ENCODE measurements around the gene RFX3. TPM values are rescaled to one million over a fixed set of nuclear protein-coding genes. Genes with fewer than 3 reads are reported as not detected.

The RFX3 gene
- total RNA-seq, 8 experiments from 2014 or later = 2.1 to 37.1 (median 20.8) TPM

DNA sequence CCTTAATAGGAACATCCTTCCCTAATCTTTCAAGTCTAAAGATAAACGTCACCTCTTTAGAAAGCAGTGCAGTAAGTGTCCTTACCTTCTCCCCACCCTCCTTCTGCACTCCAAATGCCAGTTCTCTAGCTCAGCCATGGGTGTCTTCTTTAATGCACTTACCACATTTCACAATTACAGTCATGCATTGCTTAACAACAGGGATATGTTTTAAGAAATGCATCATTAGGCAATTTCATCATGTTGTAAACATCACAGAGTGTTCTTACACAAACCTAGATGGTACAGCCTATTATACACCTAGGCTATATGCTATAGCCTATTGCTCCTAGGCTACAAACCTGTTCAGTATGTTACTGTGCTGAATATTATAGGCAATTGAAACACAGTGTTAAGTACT, 91.2 kb downstream of the RFX3 start:
- peak in 2 of 8 experiments; percentile 83 to 85 for ATAC-seq (replicated peaks in 6 of 8)
- in situ Hi-C loops (cut with MboI; ENCODE audit: low pct_unique_long_range_greater_than_20kb in 2 of 9, low sequenced_read_pairs in 9 of 9, unreplicated experiment in 9 of 9) = loop anchor here in 2 of 9 experiments (25.0 kb wide), 4 partner anchors 97 to 572 kb away; no protein-coding TSS in a partner anchor

GRCh38 chr9:3433754-3434153, 92.0 kb downstream of the RFX3 start:
- Histone ChIP-seq H3K4me3 (no peak overlapping the region), H3K27ac (no peak overlapping the region), H3K4me1 (replicated peaks in 1 of 2) (no peaks in the 10 kb centered on the region)
- 90 to 100% (median 100%) methylated on average over 1 to 4 of the region's 4 CpGs; no CpG with 5 or more reads in 1 of the 10 experiments for WGBS, 10 experiments
- ATAC-seq (replicated peaks in 6 of 8) = no peak
- in situ Hi-C loops (cut with MboI; ENCODE audit: low pct_unique_long_range_greater_than_20kb in 2 of 9, low sequenced_read_pairs in 9 of 9, unreplicated experiment in 9 of 9) = loop anchor here in 2 of 9 experiments (25.0 kb wide), 4 partner anchors 96 to 571 kb away; no protein-coding TSS in a partner anchor

More for the DNA sequence above, 91.2 kb downstream of the RFX3 start:
- no peak overlapping the region for H3K4me3 ChIP-seq
- 50 to 100% (median 80%) methylated on average over 1 of the region's 1 CpG; no CpG with 5 or more reads in 5 of the 10 experiments for WGBS, 10 experiments
- no peak overlapping the region for H3K27ac ChIP-seq
- H3K4me1 ChIP-seq (replicated peaks in 1 of 2) = no peaks in the 10 kb centered on the region

- no peak overlapping the region for H3K4me3 ChIP-seq
- no peak for ATAC-seq (replicated peaks in 6 of 8)
- no peak overlapping the region for H3K27ac ChIP-seq
- H3K4me1 ChIP-seq (replicated peaks in 1 of 2) = no peaks in the 10 kb centered on the region
- 73 to 100% (median 97%) methylated on average over 2 to 4 of the region's 4 CpGs; no CpG with 5 or more reads in 1 of the 10 experiments for WGBS, 10 experiments
- in situ Hi-C loops (cut with MboI; ENCODE audit: low pct_unique_long_range_greater_than_20kb in 2 of 9, low sequenced_read_pairs in 9 of 9, unreplicated experiment in 9 of 9) = loop anchor here in 2 of 9 experiments (25.0 kb wide), 4 partner anchors 96 to 571 kb away; no protein-coding TSS in a partner anchor
Measured at GRCh38 chr9:3433066-3433465, 92.7 kb downstream of the RFX3 start.

DNA sequence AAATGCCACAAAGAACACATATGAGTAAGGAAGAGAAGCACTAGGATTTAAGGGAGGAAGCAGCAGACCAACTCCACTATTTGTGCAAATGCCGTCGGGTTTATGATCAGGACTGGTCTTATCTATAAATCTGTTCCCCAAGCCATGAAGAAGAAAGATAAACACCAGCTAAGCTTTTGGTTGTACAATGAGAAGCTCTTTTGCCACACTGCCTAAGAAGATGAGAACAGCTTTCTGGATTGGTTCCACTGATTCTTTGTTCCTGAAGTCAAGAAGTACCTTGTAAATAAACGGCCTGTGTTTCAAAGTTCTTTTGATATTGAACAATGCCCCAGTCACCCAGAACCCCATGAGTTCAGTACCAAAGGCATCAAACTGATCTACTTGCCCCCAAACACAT, 93.9 kb downstream of the RFX3 start:
- no peak overlapping the region for H3K4me3 ChIP-seq
- 33 to 100% (median 90%) methylated on average over 1 to 3 of the region's 3 CpGs; no CpG with 5 or more reads in 1 of the 10 experiments for WGBS, 10 experiments
- no peak overlapping the region for H3K27ac ChIP-seq
- H3K4me1 ChIP-seq (replicated peaks in 1 of 2) = no peaks in the 10 kb centered on the region
- no peak for ATAC-seq (replicated peaks in 6 of 8)
- in situ Hi-C loops (cut with MboI; ENCODE audit: low pct_unique_long_range_greater_than_20kb in 2 of 9, low sequenced_read_pairs in 9 of 9, unreplicated experiment in 9 of 9) = loop anchor here in 2 of 9 experiments (25.0 kb wide), 4 partner anchors 95 to 570 kb away; no protein-coding TSS in a partner anchor

- H3K27ac ChIP-seq = peak overlapping the region in 1 of 2 donors; percentile 6
- no peak overlapping the region for H3K4me3 ChIP-seq
- WGBS, 10 experiments = 36 to 100% (median 71%) methylated on average over 1 to 11 of the region's 11 CpGs; no CpG with 5 or more reads in 1 of the 10 experiments
- H3K4me1 ChIP-seq (replicated peaks in 1 of 2) = peaks cover 0 to 8% of the 10 kb centered on the region in 2 donors
- ATAC-seq (replicated peaks in 6 of 8) = peak in 5 of 8 experiments; percentile 49 to 95 (median 86)
- in situ Hi-C loops (cut with MboI; ENCODE audit: low pct_unique_long_range_greater_than_20kb in 2 of 9, low sequenced_read_pairs in 9 of 9, unreplicated experiment in 9 of 9) = no loop called here
Measured at GRCh38 chr9:3419893-3420292, 105.9 kb downstream of the RFX3 start.

GRCh38 chr9:3415906-3416305, 109.9 kb downstream of the RFX3 start:
- Histone ChIP-seq H3K27ac (no peak overlapping the region), H3K4me3 (no peak overlapping the region), H3K4me1 (replicated peaks in 1 of 2) (peaks cover 0 to 8% of the 10 kb centered on the region in 2 donors)
- in situ Hi-C loops (cut with MboI; ENCODE audit: low pct_unique_long_range_greater_than_20kb in 2 of 9, low sequenced_read_pairs in 9 of 9, unreplicated experiment in 9 of 9) = no loop called here
- no peak for ATAC-seq (replicated peaks in 6 of 8)

DNA sequence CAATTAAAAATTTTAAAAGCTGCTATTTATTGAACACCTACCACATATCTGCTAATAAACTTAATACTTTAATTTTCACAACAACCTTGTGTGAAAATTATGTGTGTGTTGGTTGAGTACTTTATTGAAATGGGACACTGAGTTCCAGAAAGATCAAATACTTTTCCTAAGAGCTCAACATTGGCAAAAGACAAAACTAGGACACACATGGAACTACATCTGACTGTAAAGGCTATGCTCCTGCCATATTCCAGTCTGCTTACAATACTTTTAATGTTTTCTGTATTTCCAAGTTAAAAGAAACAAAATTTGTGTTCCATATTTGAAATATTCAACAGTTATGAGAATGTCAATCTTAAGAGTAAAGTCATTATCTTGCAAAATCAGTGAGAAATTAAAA, 111.8 kb downstream of the RFX3 start:
- in situ Hi-C loops (cut with MboI; ENCODE audit: low pct_unique_long_range_greater_than_20kb in 2 of 9, low sequenced_read_pairs in 9 of 9, unreplicated experiment in 9 of 9) = no loop called here

DNA sequence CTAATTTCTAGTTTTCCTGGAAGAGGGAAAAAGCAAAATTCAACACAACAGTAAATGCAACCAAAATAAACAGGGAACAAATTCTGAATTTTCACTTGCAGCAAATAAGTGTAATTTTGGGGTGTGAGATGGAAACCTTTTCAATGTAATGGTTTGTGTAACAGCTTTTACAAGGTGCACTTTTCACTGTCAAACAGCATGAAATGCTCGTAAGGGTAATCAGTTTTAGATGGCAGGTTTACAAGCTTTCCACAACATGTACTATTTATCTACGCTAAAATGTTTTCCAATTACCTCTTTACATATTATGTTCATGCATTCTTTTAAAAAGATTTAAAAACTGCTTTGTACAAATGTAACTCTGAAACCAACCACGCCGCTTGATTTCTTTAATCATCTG, 115.3 kb downstream of the RFX3 start:
- in situ Hi-C loops (cut with MboI; ENCODE audit: low pct_unique_long_range_greater_than_20kb in 2 of 9, low sequenced_read_pairs in 9 of 9, unreplicated experiment in 9 of 9) = no loop called here
- Histone ChIP-seq H3K4me3 (no peak overlapping the region), H3K4me1 (replicated peaks in 1 of 2) (no peaks in the 10 kb centered on the region), H3K27ac (no peak overlapping the region)
- no peak for ATAC-seq (replicated peaks in 6 of 8)
- 70 to 100% (median 87%) methylated on average over 2 to 4 of the region's 4 CpGs for WGBS, 10 experiments

More for the DNA sequence above, 111.8 kb downstream of the RFX3 start:
- Histone ChIP-seq H3K27ac (no peak overlapping the region), H3K4me3 (no peak overlapping the region), H3K4me1 (replicated peaks in 1 of 2) (no peaks in the 10 kb centered on the region)
- no peak for ATAC-seq (replicated peaks in 6 of 8)

DNA sequence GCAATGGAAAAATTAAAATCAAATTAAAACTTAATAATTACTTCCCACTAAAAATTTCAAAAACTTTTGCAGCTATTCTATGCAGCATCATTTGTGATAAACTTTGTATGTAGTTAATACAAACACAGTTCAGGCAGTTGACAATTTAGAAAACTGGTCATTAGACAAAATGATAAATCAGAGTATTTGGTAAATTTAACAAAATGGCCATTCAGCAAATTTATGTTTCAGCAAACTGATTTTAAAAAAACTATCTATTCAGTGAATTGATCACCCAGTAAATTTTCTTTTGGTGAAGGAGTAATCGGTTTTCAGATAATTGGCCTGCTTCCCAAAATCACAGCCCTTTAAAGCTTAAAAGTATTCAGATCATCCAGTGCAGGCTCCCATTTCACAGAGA, 116.3 kb downstream of the RFX3 start:
- Histone ChIP-seq H3K4me3 (no peak overlapping the region), H3K4me1 (replicated peaks in 1 of 2) (no peaks in the 10 kb centered on the region), H3K27ac (no peak overlapping the region)
- in situ Hi-C loops (cut with MboI; ENCODE audit: low pct_unique_long_range_greater_than_20kb in 2 of 9, low sequenced_read_pairs in 9 of 9, unreplicated experiment in 9 of 9) = no loop called here
- ATAC-seq (replicated peaks in 6 of 8) = no peak
- 89 to 100% (median 100%) methylated on average over 1 of the region's 1 CpG; no CpG with 5 or more reads in 2 of the 10 experiments for WGBS, 10 experiments

DNA sequence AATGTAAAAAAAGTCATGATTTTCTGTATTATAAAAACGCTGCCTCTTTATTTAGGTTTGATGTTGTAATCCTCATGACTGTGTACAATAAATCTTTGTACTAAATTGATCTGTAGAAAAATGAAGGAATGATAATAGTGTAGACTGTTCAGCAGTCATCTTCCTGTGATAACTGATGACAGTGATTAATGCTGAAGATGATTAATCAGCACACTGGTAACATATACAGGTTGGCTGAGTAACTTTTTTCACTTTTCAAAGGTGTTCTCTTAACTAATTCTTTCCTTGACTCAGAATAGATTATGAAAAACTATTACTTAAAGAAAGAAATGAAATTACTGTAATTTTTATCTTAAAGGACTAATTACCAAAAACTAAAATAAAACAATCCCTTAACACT, 122.5 kb downstream of the RFX3 start:
- peaks cover 15 to 30% of the 10 kb centered on the region in 2 donors for H3K4me1 ChIP-seq (replicated peaks in 1 of 2)
- H3K27ac ChIP-seq = no peak overlapping the region
- H3K4me3 ChIP-seq = no peak overlapping the region
- ATAC-seq (replicated peaks in 6 of 8) = peak in 2 of 8 experiments; percentile 21 to 30
- WGBS, 10 experiments = 43 to 100% (median 83%) methylated on average over 1 of the region's 1 CpG; no CpG with 5 or more reads in 1 of the 10 experiments
- in situ Hi-C loops (cut with MboI; ENCODE audit: low pct_unique_long_range_greater_than_20kb in 2 of 9, low sequenced_read_pairs in 9 of 9, unreplicated experiment in 9 of 9) = no loop called here

DNA sequence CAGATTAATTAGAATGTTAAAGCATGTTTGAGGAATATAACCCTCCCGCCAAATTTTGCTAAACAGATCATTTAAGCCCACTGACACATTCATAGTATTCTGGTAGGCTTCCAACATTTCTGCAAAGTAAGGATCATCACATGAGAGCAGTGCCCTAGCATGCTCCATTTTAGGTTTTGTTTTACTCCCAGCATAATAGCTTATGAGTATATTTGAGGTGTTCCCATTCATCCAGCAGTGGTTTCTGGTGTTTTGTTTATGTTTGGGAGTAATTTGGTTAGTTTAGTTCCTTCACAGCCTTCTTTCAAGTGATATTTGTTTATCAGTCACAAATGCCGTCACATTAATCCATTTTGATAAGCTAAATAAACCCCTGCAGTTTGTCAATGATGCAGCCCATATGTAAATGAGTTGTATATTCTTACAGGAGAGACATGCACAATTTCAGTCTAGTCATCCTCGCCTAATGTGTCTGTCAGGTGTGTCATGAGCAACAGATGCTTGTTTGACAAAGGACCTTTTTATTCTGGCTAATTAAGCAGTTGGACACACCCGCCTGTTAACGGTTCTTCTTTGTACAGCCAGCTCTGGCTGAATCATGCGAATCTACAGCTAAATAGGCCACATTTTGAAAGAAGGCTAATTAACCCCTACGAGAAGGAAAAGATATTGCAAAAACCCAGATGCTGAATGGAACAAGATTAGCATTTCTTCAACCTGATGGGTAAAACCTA, 124.4 kb downstream of the RFX3 start:
- Histone ChIP-seq H3K4me3 (no peak overlapping the region), H3K27ac (no peak overlapping the region), H3K4me1 (replicated peaks in 1 of 2) (peaks cover 15 to 34% of the 10 kb centered on the region in 2 donors)
- WGBS, 10 experiments = 13 to 58% (median 34%) methylated on average over 3 to 7 of the region's 7 CpGs; no CpG with 5 or more reads in 2 of the 10 experiments
- ATAC-seq (replicated peaks in 6 of 8) = peak; percentile 52 to 99 (median 98)
- in situ Hi-C loops (cut with MboI; ENCODE audit: low pct_unique_long_range_greater_than_20kb in 2 of 9, low sequenced_read_pairs in 9 of 9, unreplicated experiment in 9 of 9) = no loop called here

- WGBS, 10 experiments = 60 to 100% (median 91%) methylated on average over 1 to 2 of the region's 2 CpGs; no CpG with 5 or more reads in 2 of the 10 experiments
- ATAC-seq (replicated peaks in 6 of 8) = peak in 2 of 8 experiments; percentile 18 to 41
- H3K4me1 ChIP-seq (replicated peaks in 1 of 2) = peaks cover 10 to 32% of the 10 kb centered on the region in 2 donors
- H3K4me3 ChIP-seq = no peak overlapping the region
- H3K27ac ChIP-seq = no peak overlapping the region
- in situ Hi-C loops (cut with MboI; ENCODE audit: low pct_unique_long_range_greater_than_20kb in 2 of 9, low sequenced_read_pairs in 9 of 9, unreplicated experiment in 9 of 9) = no loop called here
Measured at GRCh38 chr9:3398232-3398648, 127.6 kb downstream of the RFX3 start.

DNA sequence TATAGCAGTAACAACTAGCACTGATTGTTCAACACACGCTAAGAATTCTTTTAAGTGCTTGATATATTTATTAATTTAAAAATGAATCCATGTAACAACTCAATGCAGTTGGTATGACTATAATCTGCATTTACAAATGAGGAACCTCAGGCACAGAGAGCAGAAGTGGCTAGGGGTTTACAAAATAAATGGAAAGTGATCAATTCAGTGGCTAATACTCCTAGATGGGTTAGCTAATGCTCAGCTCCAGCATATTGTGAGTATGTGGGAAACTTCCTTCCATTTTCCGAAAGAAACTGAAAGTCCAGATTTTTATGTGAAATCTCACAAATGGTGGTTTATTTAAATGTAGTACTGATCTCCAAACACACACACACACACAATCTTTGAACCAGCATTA, 128.0 kb downstream of the RFX3 start:
- Histone ChIP-seq H3K4me1 (replicated peaks in 1 of 2) (peaks cover 10 to 27% of the 10 kb centered on the region in 2 donors), H3K4me3 (no peak overlapping the region), H3K27ac (no peak overlapping the region)
- ATAC-seq (replicated peaks in 6 of 8) = no peak
- in situ Hi-C loops (cut with MboI; ENCODE audit: low pct_unique_long_range_greater_than_20kb in 2 of 9, low sequenced_read_pairs in 9 of 9, unreplicated experiment in 9 of 9) = no loop called here
- 80 to 100% (median 91%) methylated on average over 1 to 2 of the region's 2 CpGs; no CpG with 5 or more reads in 2 of the 10 experiments for WGBS, 10 experiments
